Bronchial epithelial cell (primary cell): Measurements from ENCODE around the gene PRSS35. TPM values are rescaled to one million over a fixed set of nuclear protein-coding genes. Genes with fewer than 3 reads are reported as not detected.

Experiments
- DNase-seq: peaks from one replicate; pipeline ENCODE4 v3.0.0-alpha.2; 2010; ENCODE audit warnings: low read depth
- FAIRE-seq: peaks from 2 replicates; lab custom pipeline; 2011; peaks lifted over from hg19 to GRCh38; lab: Jason Lieb, UNC
- H3K27me3 ChIP-seq: 2 replicates; pipeline ENCODE4 v1.5.1; 2011; ENCODE audit warnings: low read length; ENCODE audit not compliant: control insufficient read depth, insufficient read depth
- H3K36me3 ChIP-seq: 2 replicates; pipeline ENCODE4 v1.5.1; 2011; ENCODE audit warnings: low read length; ENCODE audit not compliant: control insufficient read depth, insufficient read depth
- H3K4me3 ChIP-seq: 2 replicates; pipeline ENCODE4 v1.5.1; 2011; ENCODE audit warnings: mild to moderate bottlenecking, low read depth, low read length, control low read depth
- total RNA-seq: library from RNA; depleted of rRNA; stranded (reverse); fragments of >200 nt; gene quantifications from 2 replicates; pipeline ENCODE4 v1.2.1, GENCODE V29; 2014
- TF ChIP-seq, protein P1 (sequence below): IDR thresholded peaks from 2 replicates; pipeline ENCODE4 v1.5.1; 2011; ENCODE audit warnings: mild to moderate bottlenecking, moderate library complexity, low read length, control low read depth, inconsistent platforms; ENCODE audit not compliant: insufficient read depth, severe bottlenecking

PRSS35 gene
- total RNA-seq, 1 donor from 2014 or later = not detected

GRCh38 chr6:83470001-83470400 is 42.3 kb upstream of the PRSS35 start:
- FAIRE-seq (no peak), DNase-seq (no peak)
- TF ChIP-seq, protein P1, sequence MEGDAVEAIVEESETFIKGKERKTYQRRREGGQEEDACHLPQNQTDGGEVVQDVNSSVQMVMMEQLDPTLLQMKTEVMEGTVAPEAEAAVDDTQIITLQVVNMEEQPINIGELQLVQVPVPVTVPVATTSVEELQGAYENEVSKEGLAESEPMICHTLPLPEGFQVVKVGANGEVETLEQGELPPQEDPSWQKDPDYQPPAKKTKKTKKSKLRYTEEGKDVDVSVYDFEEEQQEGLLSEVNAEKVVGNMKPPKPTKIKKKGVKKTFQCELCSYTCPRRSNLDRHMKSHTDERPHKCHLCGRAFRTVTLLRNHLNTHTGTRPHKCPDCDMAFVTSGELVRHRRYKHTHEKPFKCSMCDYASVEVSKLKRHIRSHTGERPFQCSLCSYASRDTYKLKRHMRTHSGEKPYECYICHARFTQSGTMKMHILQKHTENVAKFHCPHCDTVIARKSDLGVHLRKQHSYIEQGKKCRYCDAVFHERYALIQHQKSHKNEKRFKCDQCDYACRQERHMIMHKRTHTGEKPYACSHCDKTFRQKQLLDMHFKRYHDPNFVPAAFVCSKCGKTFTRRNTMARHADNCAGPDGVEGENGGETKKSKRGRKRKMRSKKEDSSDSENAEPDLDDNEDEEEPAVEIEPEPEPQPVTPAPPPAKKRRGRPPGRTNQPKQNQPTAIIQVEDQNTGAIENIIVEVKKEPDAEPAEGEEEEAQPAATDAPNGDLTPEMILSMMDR = no peak
- Histone ChIP-seq H3K4me3 (no peak overlapping the region), H3K27me3 (no peaks in the 10 kb centered on the region), H3K36me3 (no peaks in the 10 kb centered on the region)

- Histone ChIP-seq H3K36me3 (no peaks in the 10 kb centered on the region), H3K27me3 (no peaks in the 10 kb centered on the region), H3K4me3 (no peak overlapping the region)
- FAIRE-seq (no peak), DNase-seq (no peak)
- TF ChIP-seq, protein P1 = no peak
These were observed 41.7 kb upstream of the PRSS35 start for GRCh38 chr6:83470587-83470986.

- DNase-seq = no peak
- TF ChIP-seq, protein P1 = no peak
- H3K36me3 ChIP-seq = no peaks in the 10 kb centered on the region
- no peak overlapping the region for H3K4me3 ChIP-seq
- no peak for FAIRE-seq
- H3K27me3 ChIP-seq = no peaks in the 10 kb centered on the region
These were observed 39.6 kb upstream of the PRSS35 start for GRCh38 chr6:83472767-83473166.

GRCh38 chr6:83474309-83474708 is 38.0 kb upstream of the PRSS35 start:
- FAIRE-seq = no peak

GRCh38 chr6:83476971-83477370 is 35.4 kb upstream of the PRSS35 start:
- DNase-seq (no peak), FAIRE-seq (no peak)
- Histone ChIP-seq H3K4me3 (no peak overlapping the region), H3K27me3 (no peaks in the 10 kb centered on the region), H3K36me3 (no peaks in the 10 kb centered on the region)
- TF ChIP-seq, protein P1 = no peak

More at GRCh38 chr6:83474309-83474708, 38.0 kb upstream of the PRSS35 start:
- H3K36me3 ChIP-seq = no peaks in the 10 kb centered on the region
- no peak for DNase-seq
- no peak overlapping the region for H3K4me3 ChIP-seq
- TF ChIP-seq, protein P1 = no peak
- H3K27me3 ChIP-seq = no peaks in the 10 kb centered on the region

DNA sequence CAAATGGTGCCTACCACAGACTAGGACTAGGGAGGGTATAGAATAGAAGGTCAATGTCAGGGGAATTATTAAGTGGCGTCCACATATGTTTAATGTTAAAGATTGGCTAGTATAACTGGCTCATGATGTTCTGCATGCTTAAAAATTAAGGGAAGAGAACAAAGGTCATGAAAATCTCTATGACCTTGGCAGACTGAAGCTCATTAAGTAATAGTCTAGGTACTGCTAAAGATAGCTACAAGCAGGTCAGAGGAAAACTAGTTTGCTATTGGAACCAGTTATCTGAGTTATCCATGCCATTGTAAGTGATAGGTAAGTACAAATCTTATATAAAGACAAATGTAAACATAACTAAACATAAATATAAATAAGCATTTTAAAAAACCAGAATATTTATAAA is 32.9 kb upstream of the PRSS35 start:
- Histone ChIP-seq H3K27me3 (no peaks in the 10 kb centered on the region), H3K4me3 (no peak overlapping the region), H3K36me3 (no peaks in the 10 kb centered on the region)
- TF ChIP-seq, protein P1 = no peak
- no peak for FAIRE-seq
- no peak for DNase-seq
